GM12878 (cell line): Measurements from ENCODE around the gene HOXD13. TPM values are rescaled to one million over a fixed set of nuclear protein-coding genes. Genes with fewer than 3 reads are reported as not detected.

Experiments
- ATAC-seq: fragments of 200-7000 bp; cut with Tn5 transposase; 3 replicates; pipeline ENCODE4 v1.9.1; 2020; ENCODE audit warnings: mild to moderate bottlenecking, moderate library complexity
- BruUV-seq: library from RNA; stranded (reverse); fragments of 400-500 nt; replicated peaks from 2 replicates; lab custom pipeline; 2021; lab: Mats Ljungman, UMichigan
- CTCF ChIA-PET: fragments of 300-600 bp; sonication (Branson Sonifier 250); formaldehyde crosslinking; extraction: SDS; loops from one replicate; lab custom pipeline; 2021; ENCODE audit warnings: inconsistent platforms; lab: Yijun Ruan, JAX
- POLR2A ChIA-PET: fragments of 350-600 bp; formaldehyde crosslinking; extraction: SDS; loops from one replicate; lab custom pipeline; 2021; ENCODE audit warnings: inconsistent platforms; lab: Charles Lee
- RAD21 ChIA-PET: fragments of 300-600 bp; sonication (Branson Sonifier 250); formaldehyde crosslinking; loops from one replicate; lab custom pipeline; 2023; ENCODE audit warnings: antibody characterized with exemption; ENCODE audit not compliant: unreplicated experiment; lab: Charles Lee
- SMC1A ChIA-PET: fragments of 300-600 bp; sonication (Branson Sonifier 250); formaldehyde crosslinking; loops from one replicate; lab custom pipeline; 2023; ENCODE audit not compliant: unreplicated experiment, uncharacterized antibody; lab: Charles Lee
- DNase-seq: peaks from one replicate; pipeline ENCODE4 v3.0.0-alpha.2; 2011; ENCODE audit warnings: low read depth, low spot score
- FAIRE-seq: peaks from 3 replicates; lab custom pipeline; 2011; peaks lifted over from hg19 to GRCh38; lab: Jason Lieb, UNC
- H2AFZ ChIP-seq: 2 replicates; pipeline ENCODE4 v1.6.0; 2011; ENCODE audit warnings: low read depth, low read length, control low read depth; ENCODE audit not compliant: control insufficient read depth
- H3K27ac ChIP-seq: 2 replicates; pipeline ENCODE4 v1.5.1; 2011; ENCODE audit warnings: control low read depth; ENCODE audit not compliant: control insufficient read depth, insufficient read depth
- H3K27me3 ChIP-seq, 2 experiments: replicated peaks in 1 of 2; 2 replicates each; pipeline versions ENCODE4 v1.6.0 to v1.6.1; 2011; ENCODE audit warnings: low read length in 1 of 2; ENCODE audit not compliant: control insufficient read depth in 2 of 2, insufficient read depth in 2 of 2
- H3K36me3 ChIP-seq, 2 experiments: 2 replicates each; pipeline ENCODE4 v1.5.1; 2011; ENCODE audit warnings: low read length in 1 of 2; ENCODE audit not compliant: control insufficient read depth in 2 of 2, insufficient read depth in 2 of 2
- H3K4me1 ChIP-seq: 2 replicates; pipeline ENCODE4 v1.6.1; 2011; ENCODE audit warnings: mild to moderate bottlenecking, low read length, moderate library complexity, mixed read lengths; ENCODE audit not compliant: control insufficient read depth, insufficient read depth
- H3K4me2 ChIP-seq: 2 replicates; pipeline ENCODE4 v1.6.0; 2011; ENCODE audit warnings: control low read depth; ENCODE audit not compliant: control insufficient read depth, insufficient read depth
- H3K4me3 ChIP-seq: fragments of 200-600 bp; sonication (generic); 2 replicates; pipeline ENCODE4 v1.5.1; 2016
- H3K79me2 ChIP-seq: 2 replicates; pipeline ENCODE4 v1.6.0; 2011; ENCODE audit warnings: low read length; ENCODE audit not compliant: control insufficient read depth, insufficient read depth
- H3K9ac ChIP-seq: 2 replicates; pipeline ENCODE4 v1.8.0; 2011; ENCODE audit warnings: low read length, control low read depth, mixed read lengths; ENCODE audit not compliant: control insufficient read depth, insufficient read depth
- H3K9me3 ChIP-seq: replicated peaks from 3 replicates; pipeline ENCODE4 v1.5.1; 2011; ENCODE audit warnings: mild to moderate bottlenecking, low read length; ENCODE audit not compliant: control insufficient read depth, insufficient read depth
- H4K20me1 ChIP-seq: 2 replicates; pipeline ENCODE4 v1.6.0; 2011; ENCODE audit not compliant: control insufficient read depth, insufficient read depth
- BCL11A ChIP-seq: IDR thresholded peaks from 2 replicates; pipeline ENCODE4 v1.6.1; 2011; ENCODE audit warnings: low read depth, low read length
- CTCF ChIP-seq, 3 experiments: IDR thresholded peaks in 2 of 3; conservative IDR thresholded peaks in 1 of 3; 2 replicates each; pipeline ENCODE4 v1.5.1; 2011; ENCODE audit warnings: low read depth in 3 of 3, low read length in 3 of 3, mild to moderate bottlenecking in 3 of 3, control low read depth in 2 of 3, moderate library complexity in 2 of 3, inconsistent platforms in 1 of 3, mixed read lengths in 1 of 3; ENCODE audit not compliant: control insufficient read depth in 2 of 3, insufficient read depth in 1 of 3; ENCODE audit errors: extremely low read depth in 1 of 3
- FOS ChIP-seq: IDR thresholded peaks from 3 replicates; pipeline ENCODE4 v1.6.1; 2011; ENCODE audit warnings: borderline replicate concordance; ENCODE audit not compliant: insufficient read length; ENCODE audit errors: extremely low read depth
- IRF5 ChIP-seq: fragments of 450-650 bp; IDR thresholded peaks from 2 replicates; pipeline ENCODE4 v1.6.1; 2017; ENCODE audit warnings: borderline replicate concordance
- KAT2A ChIP-seq: conservative IDR thresholded peaks from 2 replicates; pipeline ENCODE4 v1.6.1; 2011; ENCODE audit warnings: low read depth, low read length; ENCODE audit not compliant: control insufficient read depth
- MEF2A ChIP-seq: IDR thresholded peaks from 2 replicates; pipeline ENCODE4 v1.6.1; 2011; ENCODE audit warnings: low read depth, mild to moderate bottlenecking, low read length, moderate library complexity; ENCODE audit not compliant: insufficient read depth
- MTA2 ChIP-seq: fragments of 450-650 bp; IDR thresholded peaks from 2 replicates; pipeline ENCODE4 v1.6.1; 2016; ENCODE audit warnings: low read depth, mild to moderate bottlenecking, moderate library complexity
- NFYA ChIP-seq: IDR thresholded peaks from 2 replicates; pipeline ENCODE4 v1.6.1; 2011; ENCODE audit warnings: low read depth, mild to moderate bottlenecking, low read length, improper control_type of control experiment, borderline replicate concordance
- NR2C1 ChIP-seq: fragments of 450-650 bp; IDR thresholded peaks from 2 replicates; pipeline ENCODE4 v1.6.1; 2017; ENCODE audit warnings: antibody characterized with exemption, mild to moderate bottlenecking, moderate library complexity
- NRF1 ChIP-seq: conservative IDR thresholded peaks from 2 replicates; pipeline ENCODE4 v1.6.1; 2011; ENCODE audit warnings: mild to moderate bottlenecking, low read depth, low read length, improper control_type of control experiment
- PAX5 ChIP-seq: IDR thresholded peaks from 2 replicates; pipeline ENCODE4 v1.6.1; 2011; ENCODE audit warnings: low read depth, low read length, borderline replicate concordance
- PAX8 ChIP-seq: fragments of 450-650 bp; IDR thresholded peaks from 2 replicates; pipeline ENCODE4 v1.6.1; 2017; ENCODE audit warnings: mild to moderate bottlenecking, moderate library complexity
- RCOR1 ChIP-seq: conservative IDR thresholded peaks from 2 replicates; pipeline ENCODE4 v1.6.1; 2012; ENCODE audit warnings: low read depth, low read length, improper control_type of control experiment
- SMC3 ChIP-seq: IDR thresholded peaks from 2 replicates; pipeline ENCODE4 v1.6.1; 2011; ENCODE audit warnings: low read length, improper control_type of control experiment, borderline replicate concordance
- SP1 ChIP-seq: IDR thresholded peaks from one replicate; pipeline ENCODE4 v1.6.1; 2011; ENCODE audit warnings: low read depth, low read length
- SPI1 ChIP-seq: IDR thresholded peaks from 2 replicates; pipeline ENCODE4 v1.6.1; 2011; ENCODE audit warnings: low read depth, mild to moderate bottlenecking, low read length, moderate library complexity, borderline replicate concordance; ENCODE audit not compliant: insufficient read depth
- SUZ12 ChIP-seq: fragments of 200-600 bp; sonication (generic); IDR thresholded peaks from one replicate; pipeline ENCODE4 v1.6.1; 2018; ENCODE audit warnings: antibody characterized with exemption, mild to moderate bottlenecking; ENCODE audit not compliant: unreplicated experiment
- TBL1XR1 ChIP-seq: IDR thresholded peaks from 2 replicates; pipeline ENCODE4 v1.6.1; 2012; ENCODE audit warnings: low read depth, low read length, improper control_type of control experiment
- USF1 ChIP-seq: IDR thresholded peaks from 2 replicates; pipeline ENCODE4 v1.6.1; 2011; ENCODE audit warnings: borderline replicate concordance, low read depth, mild to moderate bottlenecking, moderate library complexity, mixed read lengths, low read length; ENCODE audit not compliant: insufficient read depth; ENCODE audit errors: extremely low read length
- ZNF207 ChIP-seq: fragments of 450-650 bp; IDR thresholded peaks from 2 replicates; pipeline ENCODE4 v1.6.1; 2014; ENCODE audit warnings: antibody characterized with exemption, mild to moderate bottlenecking, borderline replicate concordance
- ZNF217 ChIP-seq: fragments of 450-650 bp; IDR thresholded peaks from 2 replicates; pipeline ENCODE4 v1.6.1; 2017; ENCODE audit warnings: antibody characterized with exemption, mild to moderate bottlenecking
- whole genome bisulfite sequencing: methylation state at CpG from one replicate; pipeline ENCODE4 v1.1.6; 2016; ENCODE audit warnings: low lambda C conversion rate; ENCODE audit not compliant: insufficient replicate concordance, insufficient coverage; ENCODE audit errors: missing lambda C conversion rate; 5-methylcytosine and 5-hydroxymethylcytosine counted together
- in situ Hi-C: fragments of 300-500 bp; cut with MboI; formaldehyde crosslinking; loops from 9 replicates; pipeline ENCODE4 v1.14.3; 2018; ENCODE audit warnings: mixed read lengths
- intact Hi-C: fragments of 100-400 bp; cut with micrococcal nuclease; formaldehyde crosslinking; loops from one replicate; pipeline ENCODE4 v1.14.2; 2022; ENCODE audit not compliant: unreplicated experiment
- polyA plus RNA-seq, 11 experiments: library from polyadenylated mRNA; depleted of rRNA in 4 of 11; unstranded in 6 of 11; stranded (reverse) in 5 of 11; fragments of >200 nt; fragmentation: Nextera tagmentation in 4 of 11; fragmentation: Illumina TruSeq in 1 of 11; extraction: Ambion mirVana in 4 of 11; extraction: Trizol in 1 of 11; gene quantifications; 1 replicate in 1 of 11; 2 replicates in 10 of 11; pipeline versions ENCODE4 v1.2.1 to v1.2.3, GENCODE V29; 2011 to 2016; ENCODE audit warnings: inconsistent platforms in 2 of 11, missing spikeins in 2 of 11, low read depth in 1 of 11
- total RNA-seq, 4 experiments: library from RNA; depleted of rRNA in 3 of 4; stranded (reverse); fragments of >200 nt in 3 of 4; fragmentation: Illumina TruSeq in 1 of 4; extraction: Trizol in 1 of 4; gene quantifications; 2 replicates each; pipeline versions ENCODE4 v1.2.1 to v1.2.3, GENCODE V29; 2013 to 2021

Gene HOXD13
- total and polyA plus RNA-seq, 10 of the 15 experiments (the other 5 are each of a cell fraction or from before 2014, with no cell fraction given): not detected

GRCh38 chr2:176111309-176111663, 18.8 kb downstream of the HOXD13 start (continued):
- TF ChIP-seq CTCF (IDR thresholded peaks at IDR 0.05 in 2 of 3, conservative IDR thresholded peaks at IDR 0.05 in 1 of 3; ENCODE audit: control insufficient read depth in 2 of 3, extremely low read depth in 1 of 3, insufficient read depth in 1 of 3, low read depth in 3 of 3, low read length in 3 of 3) (peak; percentile 60 to 79 (median 60); a peak in 5 of 6 replicates), SPI1 (no peak), SMC3 (peak; percentile 18; the same call in 1 of the 2 replicates), NR2C1 (no peak), ZNF217 (no peak), PAX5 (no peak), USF1 (no peak), RCOR1 (no peak), PAX8 (no peak), BCL11A (no peak)

- Histone ChIP-seq H3K36me3 (no peaks in the 10 kb centered on the region), H3K4me3 (no peak overlapping the region), H3K79me2 (no peaks in the 10 kb centered on the region), H4K20me1 (no peaks in the 10 kb centered on the region), H3K4me1 (no peaks in the 10 kb centered on the region), H2AFZ (no peak overlapping the region), H3K4me2 (no peak overlapping the region), H3K27me3 (peaks cover 12 to 35% of the 10 kb centered on the region in 2 experiments), H3K9ac (no peak overlapping the region), H3K9me3 (peaks cover 3% of the 10 kb centered on the region; the same call in 1 of the 3 replicates), H3K27ac (no peak overlapping the region)
- ChIA-PET POLR2A (no interaction called here), CTCF (interaction anchor here (0.9 to 2.5 kb wide), 9 partner anchors 14 to 1054 kb away, joined by 3 to 12 read pairs (median 6); no protein-coding TSS in a partner anchor), RAD21 (no interaction called here), SMC1A (interaction anchor here (1.0 kb wide), 1 partner anchor 540 kb away, joined by 3 read pairs; no protein-coding TSS in a partner anchor)
- no peak for DNase-seq
- 44% methylated on average over 26 of the region's 29 CpGs for WGBS
- BruUV-seq: no TSS peak
- intact Hi-C loops: no loop called here
- ATAC-seq: no peak
- in situ Hi-C loops: no loop called here
- FAIRE-seq: no peak
- no peak for TF ChIP-seq ZNF207
- TF ChIP-seq IRF5: no peak
- no peak for TF ChIP-seq SP1
- no peak for TF ChIP-seq KAT2A
- TF ChIP-seq FOS: no peak
- no peak for TF ChIP-seq MTA2
- TF ChIP-seq MEF2A: no peak
- no peak for TF ChIP-seq NRF1
- no peak for TF ChIP-seq NFYA
- TF ChIP-seq SUZ12: no peak
- TF ChIP-seq TBL1XR1: no peak
Measured at GRCh38 chr2:176111846-176112374, 19.4 kb downstream of the HOXD13 start.
